GM13976 (cell line): ENCODE measurements around the gene AGBL1.

Experiments used
- DNase-seq: peaks from one replicate; pipeline ENCODE4 v3.0.0; 2012; ENCODE audit warnings: low spot score
- CTCF ChIP-seq: IDR thresholded peaks from 2 replicates; pipeline ENCODE4 v1.5.1; 2012; ENCODE audit warnings: borderline replicate concordance, mild to moderate bottlenecking; ENCODE audit not compliant: insufficient read depth; ENCODE audit errors: extremely low read depth, missing control alignments, control extremely low read depth
- in situ Hi-C: fragments of 300-500 bp; cut with MboI; formaldehyde crosslinking; loops from one replicate; pipeline ENCODE4 v1.12.0; 2022; ENCODE audit warnings: low sequenced_read_pairs, mixed read lengths, inconsistent platforms; ENCODE audit not compliant: unreplicated experiment

AGBL1 gene

DNA sequence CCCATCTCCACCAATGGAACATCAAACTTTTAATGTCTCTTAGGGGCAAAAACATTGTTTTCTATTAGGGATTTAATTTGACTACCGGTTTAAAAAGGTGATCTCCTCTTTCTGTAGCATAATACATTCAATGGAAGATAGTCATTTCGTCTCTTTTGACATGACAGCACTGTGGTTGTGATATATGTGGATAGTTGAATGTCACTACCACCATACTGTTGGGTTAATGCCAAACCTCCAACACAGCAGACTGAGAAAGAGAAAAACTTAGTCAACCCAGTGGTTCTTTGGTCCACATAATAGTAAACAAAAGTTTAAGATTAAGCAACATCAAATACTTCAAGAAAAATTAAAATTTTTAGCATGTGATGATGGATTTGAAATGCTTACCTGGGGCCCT is 530.4 kb downstream of the AGBL1 start:
- in situ Hi-C loops, result no loop called here
- no peak for DNase-seq
- no peak for TF ChIP-seq CTCF

- DNase-seq, result no peak
- no peak for TF ChIP-seq CTCF
Observed at GRCh38 chr15:86611417-86612040, 531.9 kb downstream of the AGBL1 start.

DNA sequence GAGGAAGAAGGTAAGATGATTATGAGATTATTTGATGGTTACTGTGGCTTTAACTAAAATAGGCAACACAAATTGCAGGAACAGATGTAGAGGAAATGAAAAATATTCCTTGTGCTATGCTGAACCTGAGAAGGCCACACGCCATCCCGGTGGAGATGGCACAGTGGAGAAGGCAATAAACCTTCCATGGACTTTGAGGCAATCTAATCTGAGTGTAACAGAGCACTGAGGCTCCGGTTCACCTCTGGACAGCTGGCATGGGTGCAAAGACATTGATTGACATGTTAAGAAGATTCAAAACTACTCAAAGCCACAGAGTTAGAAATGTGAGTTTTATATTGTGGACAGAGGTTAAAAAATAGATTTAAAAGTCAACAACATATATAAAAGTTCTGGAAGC is 535.7 kb downstream of the AGBL1 start:
- in situ Hi-C loops, result no loop called here
- no peak for DNase-seq
- TF ChIP-seq CTCF, result no peak

More at GRCh38 chr15:86611417-86612040, 531.9 kb downstream of the AGBL1 start:
- in situ Hi-C loops, result no loop called here

DNA sequence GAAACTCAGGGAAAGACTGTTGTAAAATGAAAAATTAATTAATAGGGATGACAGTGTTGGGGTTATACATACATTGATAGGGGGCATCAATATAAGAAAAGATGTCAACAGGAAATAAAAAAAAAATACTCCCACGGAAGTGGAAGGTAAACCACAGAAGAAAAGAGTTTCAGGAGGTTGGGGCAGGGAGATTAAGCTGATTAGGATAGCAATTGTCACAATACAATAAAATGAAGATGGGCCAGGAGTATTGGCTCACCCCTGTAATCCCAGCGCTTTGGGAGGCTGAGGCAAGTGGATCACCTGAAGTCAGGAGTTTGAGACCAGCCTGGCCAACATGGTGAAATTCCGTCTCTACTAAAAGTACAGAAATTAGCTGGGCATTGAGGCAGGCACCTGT is 536.1 kb downstream of the AGBL1 start:
- in situ Hi-C loops, result no loop called here
- no peak for TF ChIP-seq CTCF
- DNase-seq, result no peak

GRCh38 chr15:86616771-86617170 is 537.1 kb downstream of the AGBL1 start:
- DNase-seq, result no peak
- in situ Hi-C loops, result no loop called here
- no peak for TF ChIP-seq CTCF

- no peak for TF ChIP-seq CTCF
- DNase-seq, result no peak
- in situ Hi-C loops, result no loop called here
Observed at GRCh38 chr15:86620157-86620556, 540.5 kb downstream of the AGBL1 start.
